SK-N-SH treated with all-trans-retinoic acid at 6 μM for 48 hours (cell line): Measurements from ENCODE around the gene PALLD.

Source experiments
- ZFP3 ChIP-seq: fragments of 250-450 bp; sonication (Bioruptor Pico); IDR thresholded peaks from 2 replicates; pipeline ENCODE4 v1.5.0; 2020; ENCODE audit warnings: mild to moderate bottlenecking, moderate library complexity
- TF ChIP-seq, protein P1 (sequence below): fragments of 250-450 bp; sonication (Bioruptor Pico); IDR thresholded peaks from 2 replicates; pipeline ENCODE4 v1.8.0; 2020; ENCODE audit warnings: mild to moderate bottlenecking, moderate library complexity, borderline replicate concordance
- TF ChIP-seq, protein P2 (sequence below): fragments of 250-450 bp; sonication (Bioruptor Pico); IDR thresholded peaks from 2 replicates; pipeline ENCODE4 v1.5.1; 2021; ENCODE audit warnings: mild to moderate bottlenecking, moderate library complexity

DNA sequence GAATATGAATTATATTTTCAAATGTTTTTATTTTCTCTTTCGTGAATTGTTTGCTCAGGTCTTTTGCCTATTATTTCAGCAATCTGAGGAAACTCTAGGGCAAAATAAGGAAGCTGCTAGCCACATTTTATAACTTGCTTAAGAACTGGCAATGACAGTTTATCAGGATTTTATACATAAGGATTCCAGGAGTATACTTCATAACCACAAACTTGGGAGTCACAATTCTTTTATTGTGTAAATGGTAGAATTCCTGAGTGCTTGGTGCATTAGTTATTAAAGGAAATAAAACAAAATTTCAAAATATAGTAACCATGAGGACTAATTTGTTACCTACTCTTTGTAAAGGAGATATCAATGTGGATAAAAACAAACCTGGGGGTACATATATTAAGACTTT lies 54.4 kb downstream of the PALLD start:
- TF ChIP-seq, protein P1, sequence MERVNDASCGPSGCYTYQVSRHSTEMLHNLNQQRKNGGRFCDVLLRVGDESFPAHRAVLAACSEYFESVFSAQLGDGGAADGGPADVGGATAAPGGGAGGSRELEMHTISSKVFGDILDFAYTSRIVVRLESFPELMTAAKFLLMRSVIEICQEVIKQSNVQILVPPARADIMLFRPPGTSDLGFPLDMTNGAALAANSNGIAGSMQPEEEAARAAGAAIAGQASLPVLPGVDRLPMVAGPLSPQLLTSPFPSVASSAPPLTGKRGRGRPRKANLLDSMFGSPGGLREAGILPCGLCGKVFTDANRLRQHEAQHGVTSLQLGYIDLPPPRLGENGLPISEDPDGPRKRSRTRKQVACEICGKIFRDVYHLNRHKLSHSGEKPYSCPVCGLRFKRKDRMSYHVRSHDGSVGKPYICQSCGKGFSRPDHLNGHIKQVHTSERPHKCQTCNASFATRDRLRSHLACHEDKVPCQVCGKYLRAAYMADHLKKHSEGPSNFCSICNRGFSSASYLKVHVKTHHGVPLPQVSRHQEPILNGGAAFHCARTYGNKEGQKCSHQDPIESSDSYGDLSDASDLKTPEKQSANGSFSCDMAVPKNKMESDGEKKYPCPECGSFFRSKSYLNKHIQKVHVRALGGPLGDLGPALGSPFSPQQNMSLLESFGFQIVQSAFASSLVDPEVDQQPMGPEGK (CRISPR knock-in tag), result no peak
- no peak for TF ChIP-seq ZFP3 (CRISPR knock-in tag)
- TF ChIP-seq, protein P2, sequence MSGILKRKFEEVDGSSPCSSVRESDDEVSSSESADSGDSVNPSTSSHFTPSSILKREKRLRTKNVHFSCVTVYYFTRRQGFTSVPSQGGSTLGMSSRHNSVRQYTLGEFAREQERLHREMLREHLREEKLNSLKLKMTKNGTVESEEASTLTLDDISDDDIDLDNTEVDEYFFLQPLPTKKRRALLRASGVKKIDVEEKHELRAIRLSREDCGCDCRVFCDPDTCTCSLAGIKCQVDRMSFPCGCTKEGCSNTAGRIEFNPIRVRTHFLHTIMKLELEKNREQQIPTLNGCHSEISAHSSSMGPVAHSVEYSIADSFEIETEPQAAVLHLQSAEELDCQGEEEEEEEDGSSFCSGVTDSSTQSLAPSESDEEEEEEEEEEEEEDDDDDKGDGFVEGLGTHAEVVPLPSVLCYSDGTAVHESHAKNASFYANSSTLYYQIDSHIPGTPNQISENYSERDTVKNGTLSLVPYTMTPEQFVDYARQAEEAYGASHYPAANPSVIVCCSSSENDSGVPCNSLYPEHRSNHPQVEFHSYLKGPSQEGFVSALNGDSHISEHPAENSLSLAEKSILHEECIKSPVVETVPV (CRISPR knock-in tag), result no peak
